ENCODE data around the gene GOLGA8B.

DNA sequence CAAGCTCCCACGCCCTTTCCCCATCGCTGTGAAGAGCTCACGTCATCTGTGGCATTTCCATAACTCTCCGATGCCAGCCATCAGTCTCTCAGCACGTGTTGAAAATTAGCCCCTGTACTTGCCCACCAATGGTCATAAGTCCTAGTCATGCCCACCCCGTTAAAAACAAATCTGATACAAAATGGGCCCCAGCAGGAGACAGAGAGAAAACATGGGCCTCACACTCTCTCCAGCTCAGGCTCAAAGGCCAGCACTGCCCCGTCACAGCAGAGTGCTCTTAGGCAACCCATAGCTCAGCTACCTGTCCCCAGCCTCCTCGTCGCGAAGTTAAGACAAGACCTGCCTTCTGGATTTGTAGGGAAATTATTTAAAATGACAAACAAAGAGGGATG is 5.2 kb downstream of the GOLGA8B start:
- TF ChIP-seq, protein P1, sequence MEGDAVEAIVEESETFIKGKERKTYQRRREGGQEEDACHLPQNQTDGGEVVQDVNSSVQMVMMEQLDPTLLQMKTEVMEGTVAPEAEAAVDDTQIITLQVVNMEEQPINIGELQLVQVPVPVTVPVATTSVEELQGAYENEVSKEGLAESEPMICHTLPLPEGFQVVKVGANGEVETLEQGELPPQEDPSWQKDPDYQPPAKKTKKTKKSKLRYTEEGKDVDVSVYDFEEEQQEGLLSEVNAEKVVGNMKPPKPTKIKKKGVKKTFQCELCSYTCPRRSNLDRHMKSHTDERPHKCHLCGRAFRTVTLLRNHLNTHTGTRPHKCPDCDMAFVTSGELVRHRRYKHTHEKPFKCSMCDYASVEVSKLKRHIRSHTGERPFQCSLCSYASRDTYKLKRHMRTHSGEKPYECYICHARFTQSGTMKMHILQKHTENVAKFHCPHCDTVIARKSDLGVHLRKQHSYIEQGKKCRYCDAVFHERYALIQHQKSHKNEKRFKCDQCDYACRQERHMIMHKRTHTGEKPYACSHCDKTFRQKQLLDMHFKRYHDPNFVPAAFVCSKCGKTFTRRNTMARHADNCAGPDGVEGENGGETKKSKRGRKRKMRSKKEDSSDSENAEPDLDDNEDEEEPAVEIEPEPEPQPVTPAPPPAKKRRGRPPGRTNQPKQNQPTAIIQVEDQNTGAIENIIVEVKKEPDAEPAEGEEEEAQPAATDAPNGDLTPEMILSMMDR (conservative IDR thresholded peaks at IDR 0.05; ENCODE audit: low read length), result no peak
- no peak for TF ChIP-seq EZH2phosphoT487 (IDR thresholded peaks at IDR 0.05; ENCODE audit: borderline replicate concordance, low read depth, low read length)

Measured in OCI-LY7 (cell line).